GM18517 (cell line): Measurements from ENCODE around the gene COL4A1.

Experiments used
- ATAC-seq: cut with Tn5 transposase; IDR thresholded peaks from one replicate; pipeline ENCODE4 v1.9.1; 2021; ENCODE audit warnings: mild to moderate bottlenecking, moderate library complexity; ENCODE audit not compliant: unreplicated experiment

Gene COL4A1

GRCh38 chr13:110310541-110311442 lies 3.8 kb upstream of the COL4A1 start:
- no peak for ATAC-seq

DNA sequence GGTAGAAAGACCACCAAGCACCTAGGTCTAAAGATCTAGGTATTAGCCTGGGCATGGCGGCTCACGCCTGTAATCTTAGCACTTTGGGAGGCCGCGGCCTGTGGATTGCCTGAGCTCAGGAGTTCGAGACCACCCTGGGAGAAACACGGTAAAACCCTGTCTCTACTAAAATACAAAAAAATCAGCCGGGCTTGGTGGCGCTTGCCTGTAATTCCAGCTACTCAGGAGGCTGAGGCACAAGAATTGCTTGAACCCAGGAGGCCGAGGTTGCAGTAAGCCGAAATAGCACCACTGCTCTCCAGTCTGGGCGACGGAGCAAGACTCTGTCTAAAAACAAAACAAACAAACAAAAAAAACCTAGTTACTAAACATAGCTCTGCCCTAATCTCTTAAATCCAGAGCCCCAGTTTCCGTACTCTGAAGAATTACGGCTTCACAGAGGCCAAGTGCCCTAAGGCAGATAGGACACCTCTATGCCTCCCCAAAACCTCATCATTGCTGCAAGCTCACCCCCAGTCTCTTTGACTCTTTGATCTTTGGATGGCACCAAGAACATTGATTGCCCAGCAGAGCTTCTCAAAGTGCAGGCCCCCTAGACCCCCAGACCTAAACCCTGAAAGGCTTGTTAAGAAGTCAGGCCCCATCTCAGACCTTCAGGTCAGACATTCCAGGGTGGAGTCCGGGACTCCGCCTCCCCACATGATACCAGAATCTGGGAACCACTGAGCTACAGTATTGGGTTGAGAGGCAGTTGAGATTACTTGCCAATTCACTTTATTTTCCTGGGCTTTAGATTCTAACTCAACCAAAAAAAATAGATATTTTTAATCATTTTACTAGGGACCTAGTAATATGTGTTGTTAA lies 2.9 kb upstream of the COL4A1 start:
- ATAC-seq = no peak

GRCh38 chr13:110308656-110309359 lies 1.9 kb upstream of the COL4A1 start:
- ATAC-seq = no peak

- ATAC-seq = no peak
Measured at GRCh38 chr13:110307767-110308655, 1.1 kb upstream of the COL4A1 start.

- no peak for ATAC-seq
Measured at GRCh38 chr13:110306340-110306959, 507 bp downstream of the COL4A1 start.

DNA sequence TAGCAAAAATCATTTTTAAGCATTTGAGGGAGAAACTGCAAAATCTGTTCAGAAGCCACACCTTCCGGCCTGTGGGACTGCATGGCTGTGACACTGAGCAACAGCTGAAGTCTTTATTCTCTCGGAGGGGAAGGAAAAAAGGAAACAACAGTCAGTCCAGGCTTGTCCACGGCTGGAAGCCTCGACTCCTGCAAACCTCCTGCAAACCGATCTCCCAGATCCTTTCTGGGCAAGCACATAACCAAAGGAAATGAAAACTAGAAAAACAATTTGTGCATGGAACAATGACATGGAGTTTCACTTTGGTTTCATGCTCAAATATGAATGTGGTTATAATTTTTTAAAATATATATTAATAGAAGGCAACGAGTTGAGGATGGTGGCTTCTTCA lies 1.0 kb downstream of the COL4A1 start:
- ATAC-seq = no peak

DNA sequence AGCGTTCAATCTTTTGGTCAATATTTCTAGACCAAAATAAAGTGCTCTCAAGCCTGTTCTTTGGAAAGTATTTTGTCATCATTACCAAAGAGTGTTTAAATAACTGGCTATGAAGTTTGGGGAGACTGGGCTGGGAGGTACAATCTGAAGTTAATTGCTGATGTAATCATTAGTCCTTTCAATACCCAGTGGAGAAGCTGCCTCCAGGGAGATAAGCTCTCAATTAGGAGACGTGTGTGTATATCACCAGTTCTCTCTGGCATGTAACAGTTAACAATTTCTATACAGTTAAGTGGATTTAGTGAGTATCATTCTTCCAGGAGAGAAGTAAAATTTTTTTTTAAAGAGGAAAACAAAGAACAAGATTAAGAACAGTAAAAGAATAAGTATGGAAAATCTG lies 1.4 kb downstream of the COL4A1 start:
- no peak for ATAC-seq

DNA sequence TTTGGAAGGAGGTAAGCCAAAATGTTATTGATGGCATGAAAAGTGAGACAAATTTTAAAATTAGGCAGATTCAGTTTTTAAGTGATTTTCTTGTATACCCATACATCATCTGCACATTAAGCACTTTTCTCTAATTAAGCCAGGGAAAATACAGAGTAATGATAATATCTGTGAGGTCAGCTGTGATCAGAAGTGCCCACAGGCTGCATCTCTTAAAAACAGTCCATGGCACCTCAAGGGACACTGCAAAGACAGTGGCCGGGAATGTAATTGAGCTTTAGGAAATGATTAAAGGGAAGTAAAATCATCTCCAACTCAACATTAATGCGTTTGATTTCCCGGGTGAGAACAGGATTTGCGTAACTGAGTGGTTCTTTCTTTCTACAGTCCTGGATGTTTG lies 2.0 kb downstream of the COL4A1 start:
- no peak for ATAC-seq

DNA sequence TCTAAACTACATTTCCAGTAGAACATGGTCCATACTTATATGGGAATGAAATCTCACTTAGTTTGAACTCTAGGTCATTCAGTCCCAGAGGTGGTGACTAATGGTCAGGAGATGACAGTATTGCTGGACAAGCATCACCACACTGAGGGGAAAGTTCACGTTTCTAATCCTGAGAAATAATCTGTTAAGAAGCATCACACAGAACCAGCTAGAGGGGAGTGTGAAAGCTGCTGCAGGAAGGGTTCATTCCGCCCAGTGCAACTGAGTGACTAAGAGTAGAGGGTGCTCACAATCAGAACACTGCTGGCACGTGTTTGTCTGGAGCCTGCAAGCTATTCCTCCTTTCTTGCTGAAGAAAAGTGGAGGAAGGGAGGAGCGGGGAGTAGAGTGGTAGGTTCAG lies 2.7 kb downstream of the COL4A1 start:
- ATAC-seq = no peak

DNA sequence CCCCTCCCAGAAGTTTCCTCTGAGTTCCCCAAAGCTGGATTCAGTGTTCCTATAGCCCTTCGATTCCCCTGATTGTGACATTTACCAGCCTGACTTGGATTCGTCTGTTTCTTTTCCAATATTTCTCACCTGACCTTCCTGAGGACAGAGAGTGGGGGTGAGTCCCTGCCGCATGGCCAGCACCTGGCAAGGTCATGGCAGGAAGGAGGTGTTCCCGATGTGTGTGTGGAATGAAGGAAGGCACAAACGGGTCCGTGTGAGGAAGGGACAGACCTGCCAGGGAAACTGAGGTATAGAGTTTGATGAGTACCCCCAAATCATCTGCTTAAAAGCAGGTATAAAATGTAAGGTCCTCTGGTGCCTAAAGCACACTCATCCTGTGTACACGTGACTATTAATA lies 3.3 kb downstream of the COL4A1 start:
- no peak for ATAC-seq

DNA sequence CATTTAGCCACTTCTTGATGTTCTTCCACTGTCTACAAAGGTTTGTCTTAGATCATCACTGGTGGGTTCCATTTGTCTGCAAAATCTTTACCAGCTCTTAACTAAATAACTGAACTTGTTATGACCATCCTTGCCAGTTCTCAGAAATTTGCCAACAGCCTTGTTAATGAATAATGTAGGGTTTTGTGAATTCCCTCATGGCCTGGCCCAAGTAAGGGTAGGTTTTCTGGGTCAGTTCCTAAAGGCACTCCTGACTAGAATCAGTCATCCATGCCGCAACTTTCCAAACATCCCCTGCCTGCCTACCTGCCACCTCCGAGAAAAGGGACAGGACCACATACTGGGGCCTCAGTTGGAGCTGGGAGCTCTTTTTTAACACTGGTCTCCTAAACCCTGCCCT lies 4.0 kb downstream of the COL4A1 start:
- no peak for ATAC-seq

GRCh38 chr13:110301606-110302553 lies 5.1 kb downstream of the COL4A1 start:
- no peak for ATAC-seq

- ATAC-seq = no peak
Measured at GRCh38 chr13:110301083-110301482, 5.9 kb downstream of the COL4A1 start.

DNA sequence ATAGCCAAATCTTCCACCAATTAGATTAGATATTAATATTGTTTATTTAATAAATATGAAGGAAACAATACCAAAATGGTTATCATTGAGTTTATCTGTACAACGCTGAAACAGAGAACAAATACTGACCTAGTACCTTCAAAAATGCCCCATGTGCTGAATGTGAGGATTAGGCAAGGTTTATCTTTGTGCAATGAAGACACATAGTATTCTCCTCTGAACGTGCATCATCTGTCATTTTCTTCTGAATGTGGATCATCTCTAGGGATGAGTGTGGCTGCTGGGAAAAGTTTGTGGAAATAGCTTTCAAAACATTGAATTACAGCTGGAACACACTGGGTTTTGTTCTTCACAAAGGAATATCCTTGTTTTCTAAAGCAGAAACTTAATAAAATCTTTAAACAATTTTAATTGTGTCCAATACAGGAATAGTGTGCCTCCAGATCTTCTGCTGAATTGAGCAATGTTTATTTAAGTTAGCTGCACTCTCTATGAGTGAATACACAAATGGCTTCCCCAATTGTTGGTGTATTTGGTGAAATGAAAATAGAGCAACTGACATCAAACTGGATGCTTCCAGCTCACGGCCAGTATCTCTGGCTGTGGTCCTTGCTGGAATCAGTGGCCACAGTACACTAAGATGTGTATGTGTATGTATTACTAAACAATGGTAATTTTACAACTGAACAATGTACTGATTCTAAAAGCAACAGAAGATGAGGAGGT lies 6.7 kb downstream of the COL4A1 start:
- ATAC-seq = no peak

DNA sequence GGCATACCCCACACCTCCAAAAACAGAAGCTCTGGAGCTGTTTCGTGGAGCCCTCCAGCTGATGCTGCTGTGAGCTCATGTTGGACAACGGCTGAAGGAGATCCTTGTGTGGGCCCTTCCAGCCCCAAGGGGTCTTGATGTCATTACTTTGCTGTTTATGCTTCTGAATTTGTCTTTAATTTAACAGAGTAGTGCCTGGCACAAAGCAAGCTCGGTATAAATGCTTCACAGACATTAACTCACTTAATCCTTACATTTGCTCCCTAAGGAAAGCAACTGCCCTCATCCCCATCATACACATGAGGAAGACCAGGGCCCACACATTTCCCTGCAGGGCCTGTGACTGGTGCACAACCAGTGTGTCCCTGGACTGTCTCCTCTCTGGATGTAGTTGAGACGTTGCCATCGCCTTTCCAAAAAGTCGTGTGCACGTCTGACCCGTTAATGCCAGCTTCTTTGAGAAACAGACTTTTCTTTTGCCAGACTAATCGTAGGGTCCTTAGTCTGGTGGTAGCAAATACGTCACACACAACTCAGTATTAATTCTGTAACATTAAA lies 7.6 kb downstream of the COL4A1 start:
- ATAC-seq = no peak

DNA sequence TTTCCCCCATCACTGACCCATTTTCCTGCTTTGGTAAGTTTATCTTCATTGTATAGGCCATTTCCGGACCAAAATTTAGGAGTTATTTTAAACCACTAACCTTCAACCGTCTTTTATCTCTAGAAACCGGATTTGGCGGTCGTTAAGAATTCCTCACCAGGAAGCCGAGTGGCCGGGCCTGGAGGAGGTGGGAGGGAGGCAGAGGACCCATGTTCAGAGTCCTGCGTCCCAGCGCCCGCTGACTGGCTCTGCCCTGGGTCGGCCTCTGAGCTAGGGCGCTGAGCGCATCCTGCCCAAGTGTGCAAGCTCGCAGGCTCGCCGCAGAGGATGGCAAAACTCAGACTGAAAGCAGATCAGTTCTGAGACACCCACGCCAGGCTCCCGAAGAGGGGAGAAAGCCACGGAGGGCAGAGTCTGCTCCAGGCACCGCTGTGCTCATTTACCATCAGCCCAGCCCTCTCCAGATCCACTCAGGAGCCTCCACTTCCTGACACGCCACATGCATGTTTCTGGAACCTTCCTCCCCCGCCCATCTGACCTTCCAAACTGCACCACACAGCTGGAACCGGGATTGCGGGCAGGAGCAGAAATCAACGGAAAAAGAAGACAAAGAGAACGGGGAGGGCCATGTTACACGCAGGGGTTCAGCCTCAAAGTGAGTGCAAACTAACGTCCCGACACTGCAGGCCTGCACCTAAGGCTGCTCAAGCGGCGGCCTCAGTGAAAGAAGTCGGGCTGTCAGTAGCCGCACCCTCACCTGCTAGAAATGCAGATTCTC lies 8.3 kb downstream of the COL4A1 start:
- ATAC-seq = no peak
